Mucosa of descending colon (tissue), 3 donors: ENCODE data around the gene PPM1L. TPM values are rescaled to one million over a fixed set of nuclear protein-coding genes. Genes with fewer than 3 reads are reported as not detected.

Source experiments
- ATAC-seq: fragments of 200-7000 bp; cut with Tn5 transposase; one replicate; pipeline ENCODE4 v1.9.1; 2020; ENCODE audit warnings: mild to moderate bottlenecking, moderate library complexity
- DNase-seq, 3 donors: peaks; one replicate each; pipeline ENCODE4 v3.0.0-alpha.2; 2020
- H3K36me3 ChIP-seq: fragments of 200-600 bp; one replicate; pipeline ENCODE4 v1.8.0; 2021; ENCODE audit warnings: low read depth, mild to moderate bottlenecking
- H3K4me1 ChIP-seq: fragments of 200-600 bp; one replicate; pipeline ENCODE4 v1.8.0; 2021; ENCODE audit warnings: low read depth, mild to moderate bottlenecking
- H3K4me3 ChIP-seq: fragments of 200-600 bp; one replicate; pipeline ENCODE4 v1.8.0; 2021; ENCODE audit warnings: mild to moderate bottlenecking
- H3K9me3 ChIP-seq: fragments of 200-600 bp; one replicate; pipeline ENCODE4 v1.8.0; 2021; ENCODE audit warnings: mild to moderate bottlenecking
- intact Hi-C, 2 donors: fragments of 100-400 bp; cut with DNase I in 1 of 2; cut with micrococcal nuclease in 1 of 2; formaldehyde crosslinking; loops; one replicate each; pipeline versions ENCODE4 v1.11.0 to v1.11.1; 2022; cut with DNase I, micrococcal nuclease
- total RNA-seq, 3 donors: library from RNA; stranded (reverse); fragmentation: NEBNext Ultra II Directional in 2 of 3; extraction: Animal tissue kit (Norgen Biotek cat#: 25700) in 2 of 3; gene quantifications; one replicate each; pipeline versions ENCODE4 v1.2.1 to v1.2.4, GENCODE V29; 2021 to 2023
- TF ChIP-seq, protein P1 (sequence below): fragments of 200-600 bp; IDR thresholded peaks from one replicate; pipeline ENCODE4 v1.8.0; 2022; ENCODE audit warnings: antibody characterized with exemption, mild to moderate bottlenecking
- donor health status: DM: no; HTN: no; CAD: no; lungs with moderate emphysema.
- donor health status: DM: no; HTN: no; CAD: no.
- donor health status: DM: no; HTN: yes; CAD: no.

PPM1L gene
- total RNA-seq, 3 donors from 2014 or later = 16.2 to 47.9 (median 21.6) TPM

DNA sequence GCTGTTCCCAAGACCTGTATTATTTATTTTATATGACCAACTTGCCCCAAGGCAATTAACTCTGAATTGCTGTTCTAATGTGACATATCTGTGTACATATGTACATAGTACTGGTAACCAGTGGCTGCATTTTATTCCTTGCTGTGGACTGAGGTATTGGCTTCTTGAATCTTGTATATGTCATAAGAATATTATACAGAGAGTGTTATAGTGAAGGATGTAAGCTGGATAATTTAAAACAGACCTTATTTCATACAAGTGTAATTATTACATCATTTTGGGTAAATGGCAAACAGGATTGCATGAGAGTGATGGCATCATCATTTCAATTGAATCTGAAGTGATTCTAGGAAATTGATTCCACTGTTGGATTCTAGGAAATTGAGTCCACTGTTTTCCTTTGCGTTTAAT, 316.2 kb downstream of the PPM1L start:
- intact Hi-C loops = no loop called here
- H3K4me3 ChIP-seq = no peak overlapping the region
- TF ChIP-seq, protein P1, sequence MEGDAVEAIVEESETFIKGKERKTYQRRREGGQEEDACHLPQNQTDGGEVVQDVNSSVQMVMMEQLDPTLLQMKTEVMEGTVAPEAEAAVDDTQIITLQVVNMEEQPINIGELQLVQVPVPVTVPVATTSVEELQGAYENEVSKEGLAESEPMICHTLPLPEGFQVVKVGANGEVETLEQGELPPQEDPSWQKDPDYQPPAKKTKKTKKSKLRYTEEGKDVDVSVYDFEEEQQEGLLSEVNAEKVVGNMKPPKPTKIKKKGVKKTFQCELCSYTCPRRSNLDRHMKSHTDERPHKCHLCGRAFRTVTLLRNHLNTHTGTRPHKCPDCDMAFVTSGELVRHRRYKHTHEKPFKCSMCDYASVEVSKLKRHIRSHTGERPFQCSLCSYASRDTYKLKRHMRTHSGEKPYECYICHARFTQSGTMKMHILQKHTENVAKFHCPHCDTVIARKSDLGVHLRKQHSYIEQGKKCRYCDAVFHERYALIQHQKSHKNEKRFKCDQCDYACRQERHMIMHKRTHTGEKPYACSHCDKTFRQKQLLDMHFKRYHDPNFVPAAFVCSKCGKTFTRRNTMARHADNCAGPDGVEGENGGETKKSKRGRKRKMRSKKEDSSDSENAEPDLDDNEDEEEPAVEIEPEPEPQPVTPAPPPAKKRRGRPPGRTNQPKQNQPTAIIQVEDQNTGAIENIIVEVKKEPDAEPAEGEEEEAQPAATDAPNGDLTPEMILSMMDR = no peak
- DNase-seq = no peak
- no peak for ATAC-seq
- no peaks in the 10 kb centered on the region for H3K4me1 ChIP-seq
- H3K9me3 ChIP-seq = no peaks in the 10 kb centered on the region
- no peaks in the 10 kb centered on the region for H3K36me3 ChIP-seq

DNA sequence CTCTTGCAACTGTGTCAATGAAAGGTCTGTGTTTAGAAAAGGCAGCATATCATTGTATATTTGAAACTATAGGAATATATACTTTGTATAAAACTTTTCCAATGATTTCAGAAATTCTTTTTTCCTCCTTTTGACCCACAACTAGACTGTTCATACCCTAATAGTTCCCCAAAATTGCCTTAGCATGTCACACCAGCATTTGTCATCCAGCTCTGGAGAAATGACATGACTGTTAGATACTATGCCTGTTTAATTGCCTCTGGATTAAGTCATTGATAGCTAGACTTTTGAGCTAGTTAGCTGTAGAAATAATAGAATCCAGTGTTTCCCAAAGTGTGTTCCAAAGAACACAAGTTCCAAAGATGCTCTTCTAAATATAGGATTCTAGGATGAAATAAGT, 316.7 kb downstream of the PPM1L start:
- intact Hi-C loops = no loop called here
- DNase-seq = no peak
- Histone ChIP-seq H3K4me3 (no peak overlapping the region), H3K4me1 (no peaks in the 10 kb centered on the region), H3K36me3 (no peaks in the 10 kb centered on the region), H3K9me3 (no peaks in the 10 kb centered on the region)
- TF ChIP-seq, protein P1 = no peak
- ATAC-seq = no peak

DNA sequence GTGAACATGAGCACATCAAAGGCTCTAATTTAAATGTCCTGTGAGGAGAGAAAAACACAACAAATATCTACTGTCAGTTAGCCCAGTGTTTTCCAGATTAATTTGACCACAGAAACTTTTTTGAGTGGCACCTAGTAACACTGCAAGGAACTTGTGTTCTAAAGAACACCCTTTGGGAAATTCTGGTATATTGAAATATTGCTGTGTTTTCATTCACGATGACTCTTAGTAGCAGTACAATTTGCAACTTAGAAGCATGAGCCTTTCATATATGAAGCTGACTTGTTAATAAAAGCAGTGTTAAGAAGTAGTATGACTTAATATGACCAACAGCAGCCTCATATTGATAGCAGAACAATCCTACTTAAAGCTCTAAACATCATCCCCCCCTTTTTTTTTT, 317.1 kb downstream of the PPM1L start:
- no peak overlapping the region for H3K4me3 ChIP-seq
- no peaks in the 10 kb centered on the region for H3K36me3 ChIP-seq
- DNase-seq = no peak
- H3K4me1 ChIP-seq = no peaks in the 10 kb centered on the region
- H3K9me3 ChIP-seq = no peaks in the 10 kb centered on the region
- intact Hi-C loops = no loop called here
- TF ChIP-seq, protein P1 = no peak
- no peak for ATAC-seq

DNA sequence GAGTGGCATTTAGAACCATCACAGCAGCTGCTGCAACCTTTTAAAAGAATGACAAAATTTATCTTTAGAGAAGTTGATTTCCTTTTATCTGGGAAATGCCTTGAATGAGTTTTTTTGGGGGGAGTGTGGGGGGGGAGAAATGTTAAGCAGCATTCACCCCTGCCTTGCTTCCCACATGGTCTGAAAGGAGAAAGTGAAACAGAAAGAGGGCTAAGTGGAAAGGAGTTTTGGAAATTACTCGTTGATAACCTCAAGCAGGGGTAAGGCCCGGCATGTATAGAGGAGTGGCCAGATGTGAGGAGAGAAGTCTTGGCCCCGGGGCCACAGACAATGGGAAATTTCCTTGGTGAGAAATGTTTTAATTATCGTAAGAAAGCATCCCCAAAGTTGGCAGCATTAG, 325.6 kb downstream of the PPM1L start:
- TF ChIP-seq, protein P1 = no peak
- no peak for ATAC-seq

DNA sequence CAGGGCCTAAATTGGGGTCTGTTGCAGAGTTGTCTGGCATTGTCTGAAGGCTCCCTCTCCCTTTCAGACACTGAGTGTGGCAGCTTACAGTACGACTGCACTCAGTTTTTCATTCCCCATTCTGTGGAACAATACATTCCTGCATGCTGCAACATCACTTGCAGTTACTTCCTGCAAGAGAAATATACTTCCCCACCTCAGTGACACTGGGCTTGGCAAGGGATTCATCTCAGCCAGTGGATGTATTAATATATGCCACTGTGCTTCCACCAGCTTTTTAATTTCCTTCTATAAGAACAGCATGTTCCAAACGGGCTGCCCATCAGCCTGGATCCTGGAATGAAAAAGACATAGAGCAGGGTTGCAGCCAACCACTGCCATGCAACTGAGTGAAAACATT, 326.0 kb downstream of the PPM1L start:
- ATAC-seq = no peak
- DNase-seq = no peak
- intact Hi-C loops = no loop called here

More for the DNA sequence above, 325.6 kb downstream of the PPM1L start:
- no peaks in the 10 kb centered on the region for H3K36me3 ChIP-seq
- no peaks in the 10 kb centered on the region for H3K4me1 ChIP-seq
- H3K9me3 ChIP-seq = no peaks in the 10 kb centered on the region
- intact Hi-C loops = no loop called here
- H3K4me3 ChIP-seq = no peak overlapping the region
- no peak for DNase-seq

More for the DNA sequence above, 326.0 kb downstream of the PPM1L start:
- Histone ChIP-seq H3K4me3 (no peak overlapping the region), H3K9me3 (no peaks in the 10 kb centered on the region), H3K4me1 (no peaks in the 10 kb centered on the region), H3K36me3 (no peaks in the 10 kb centered on the region)
- TF ChIP-seq, protein P1 = no peak
